GM12872 (cell line): Measurements from ENCODE around the gene GSTA3.

Source experiments
- TF ChIP-seq, protein P1 (sequence below): IDR thresholded peaks from 3 replicates; pipeline ENCODE4 v1.5.1; 2011; ENCODE audit warnings: low read depth, mild to moderate bottlenecking, low read length, moderate library complexity; ENCODE audit not compliant: insufficient read depth

Gene GSTA3

DNA sequence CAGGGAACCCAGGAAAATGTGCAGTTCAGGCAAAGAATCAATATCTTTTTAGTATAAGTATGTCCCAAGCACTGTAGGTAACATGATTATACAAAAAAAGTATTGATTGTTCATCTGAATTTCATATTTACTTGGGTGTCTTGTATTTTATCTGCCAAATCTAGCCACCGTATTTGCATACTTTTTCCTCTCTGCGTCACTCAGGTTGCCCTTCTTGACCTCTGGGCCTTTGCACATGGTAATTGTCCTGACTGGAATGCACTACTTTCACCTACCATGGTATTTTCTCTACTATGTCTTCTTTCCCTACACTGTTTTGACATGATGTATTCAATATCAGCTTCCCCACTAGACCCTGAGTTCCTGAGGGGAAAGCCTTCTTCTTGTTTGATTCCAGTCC, 15.2 kb downstream of the GSTA3 start:
- TF ChIP-seq, protein P1, sequence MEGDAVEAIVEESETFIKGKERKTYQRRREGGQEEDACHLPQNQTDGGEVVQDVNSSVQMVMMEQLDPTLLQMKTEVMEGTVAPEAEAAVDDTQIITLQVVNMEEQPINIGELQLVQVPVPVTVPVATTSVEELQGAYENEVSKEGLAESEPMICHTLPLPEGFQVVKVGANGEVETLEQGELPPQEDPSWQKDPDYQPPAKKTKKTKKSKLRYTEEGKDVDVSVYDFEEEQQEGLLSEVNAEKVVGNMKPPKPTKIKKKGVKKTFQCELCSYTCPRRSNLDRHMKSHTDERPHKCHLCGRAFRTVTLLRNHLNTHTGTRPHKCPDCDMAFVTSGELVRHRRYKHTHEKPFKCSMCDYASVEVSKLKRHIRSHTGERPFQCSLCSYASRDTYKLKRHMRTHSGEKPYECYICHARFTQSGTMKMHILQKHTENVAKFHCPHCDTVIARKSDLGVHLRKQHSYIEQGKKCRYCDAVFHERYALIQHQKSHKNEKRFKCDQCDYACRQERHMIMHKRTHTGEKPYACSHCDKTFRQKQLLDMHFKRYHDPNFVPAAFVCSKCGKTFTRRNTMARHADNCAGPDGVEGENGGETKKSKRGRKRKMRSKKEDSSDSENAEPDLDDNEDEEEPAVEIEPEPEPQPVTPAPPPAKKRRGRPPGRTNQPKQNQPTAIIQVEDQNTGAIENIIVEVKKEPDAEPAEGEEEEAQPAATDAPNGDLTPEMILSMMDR = no peak

- TF ChIP-seq, protein P1 = no peak
Measured at GRCh38 chr6:52893803-52894202, 15.7 kb downstream of the GSTA3 start.

- TF ChIP-seq, protein P1 = no peak
Measured at GRCh38 chr6:52893221-52893620, 16.3 kb downstream of the GSTA3 start.

DNA sequence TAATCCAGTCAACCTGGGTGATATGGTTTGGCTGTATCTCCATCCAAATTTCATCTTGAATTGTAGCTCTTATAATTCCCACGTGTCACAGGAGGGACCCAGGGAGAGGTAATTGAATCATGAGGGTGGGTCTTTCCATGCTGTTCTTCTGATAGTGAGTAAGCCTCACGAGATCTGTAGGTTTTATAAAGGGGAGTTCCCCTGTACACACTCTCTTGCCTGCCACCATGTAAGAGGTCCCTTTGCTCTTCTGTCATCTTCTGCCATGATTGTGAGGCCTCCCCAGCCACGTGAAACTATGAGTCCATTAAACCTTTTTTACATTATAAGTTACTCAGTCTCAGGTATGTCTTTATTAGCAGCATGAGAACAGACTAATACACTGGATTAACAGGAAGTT, 19.5 kb downstream of the GSTA3 start:
- TF ChIP-seq, protein P1 = no peak

DNA sequence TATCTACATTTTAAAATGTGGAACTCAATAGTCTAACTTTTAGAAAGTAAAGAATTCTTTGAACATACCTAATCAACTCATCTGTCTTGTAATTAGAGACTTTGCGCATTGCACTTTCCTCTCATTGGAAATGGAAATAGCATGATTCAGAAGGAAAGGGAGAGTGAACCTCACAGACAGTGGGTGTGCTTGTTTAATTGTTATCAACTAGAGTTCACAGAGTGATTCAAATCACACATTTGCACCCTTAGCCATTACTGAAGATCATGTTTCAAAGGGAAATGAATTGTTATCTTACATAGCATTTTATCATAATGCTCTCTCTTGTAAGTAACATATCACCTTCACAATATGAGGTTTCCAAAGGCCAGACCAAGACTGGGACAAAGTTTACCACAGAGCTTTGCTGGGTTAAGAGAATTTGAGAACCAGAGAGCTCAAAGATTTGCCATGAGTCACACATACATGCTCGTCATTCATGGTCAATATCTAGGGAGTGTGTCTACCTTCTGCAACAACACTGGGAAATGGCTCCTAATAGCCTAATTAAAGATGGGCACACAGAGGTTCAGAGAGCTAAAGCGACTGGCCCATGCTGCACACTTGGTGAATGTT, 21.5 kb downstream of the GSTA3 start:
- TF ChIP-seq, protein P1 = no peak

GRCh38 chr6:52881996-52882841, 27.3 kb downstream of the GSTA3 start:
- TF ChIP-seq, protein P1 = peak; percentile 86

- TF ChIP-seq, protein P1 = no peak
Measured at GRCh38 chr6:52881662-52881995, 27.9 kb downstream of the GSTA3 start.
